H1 (cell line): ENCODE data around the gene CNNM3. TPM values are rescaled to one million over a fixed set of nuclear protein-coding genes. Genes with fewer than 3 reads are reported as not detected.

Experiments used
- CTCF ChIA-PET: fragments of 300-600 bp; sonication (Branson Sonifier 250); formaldehyde crosslinking; loops from one replicate; lab custom pipeline; 2021; ENCODE audit not compliant: partially characterized antibody; lab: Charles Lee
- POLR2A ChIA-PET: fragments of 300-600 bp; sonication (Branson Sonifier 250); formaldehyde crosslinking; loops from one replicate; lab custom pipeline; 2021; ENCODE audit warnings: inconsistent platforms; ENCODE audit not compliant: partially characterized antibody; lab: Charles Lee
- DNase-seq, 2 experiments: peaks; one replicate each; pipeline versions ENCODE4 v3.0.0 to v3.0.0-alpha.2; 2010 to 2022; ENCODE audit warnings: low spot score in 2 of 2, low read depth in 1 of 2, mixed read lengths in 1 of 2
- FAIRE-seq: peaks from 2 replicates; lab custom pipeline; 2011; peaks lifted over from hg19 to GRCh38; lab: Jason Lieb, UNC
- H2AFZ ChIP-seq: 2 replicates; pipeline ENCODE4 v1.8.1; 2012; ENCODE audit warnings: low read length, inconsistent platforms
- H2AK5ac ChIP-seq: 2 replicates; pipeline ENCODE4 v1.6.1; 2013; ENCODE audit warnings: low read depth, low read length
- H2BK120ac ChIP-seq: replicated peaks from 2 replicates; pipeline ENCODE3; 2013; ENCODE audit warnings: low read depth, low read length, inconsistent platforms
- H2BK12ac ChIP-seq: 2 replicates; pipeline ENCODE4 v1.6.1; 2013; ENCODE audit warnings: low read depth, low read length
- H2BK15ac ChIP-seq: 2 replicates; pipeline ENCODE4 v1.6.1; 2013; ENCODE audit warnings: low read length
- H2BK20ac ChIP-seq: 2 replicates; pipeline ENCODE4 v1.6.1; 2013; ENCODE audit warnings: low read length
- H2BK5ac ChIP-seq: 2 replicates; pipeline ENCODE4 v1.6.1; 2013; ENCODE audit warnings: low read depth, low read length
- H3K14ac ChIP-seq: 2 replicates; pipeline ENCODE4 v1.6.1; 2013; ENCODE audit warnings: inconsistent platforms; ENCODE audit not compliant: insufficient read length
- H3K18ac ChIP-seq: 2 replicates; pipeline ENCODE4 v1.6.1; 2013; ENCODE audit warnings: low read length; ENCODE audit errors: extremely low read depth
- H3K23ac ChIP-seq: 2 replicates; pipeline ENCODE4 v1.6.1; 2013; ENCODE audit warnings: inconsistent platforms; ENCODE audit not compliant: insufficient read length
- H3K23me2 ChIP-seq: 2 replicates; pipeline ENCODE4 v1.6.1; 2013; ENCODE audit warnings: low read depth, low read length
- H3K27ac ChIP-seq: 2 replicates; pipeline ENCODE4 v1.6.1; 2011; ENCODE audit warnings: low read depth, low read length, inconsistent platforms
- H3K27me3 ChIP-seq, 4 experiments: replicated peaks in 1 of 4; 1 replicate in 1 of 4; 2 replicates in 3 of 4; pipeline versions ENCODE4 v1.6.1 to v1.8.1; 2011 to 2013; ENCODE audit warnings: low read length in 3 of 4, mild to moderate bottlenecking in 3 of 4, inconsistent platforms in 2 of 4, mixed read lengths in 2 of 4, moderate library complexity in 1 of 4; ENCODE audit not compliant: control insufficient read depth in 3 of 4, insufficient read depth in 3 of 4; ENCODE audit errors: extremely low read depth in 1 of 4
- H3K36me3 ChIP-seq, 4 experiments: 2 replicates each; pipeline versions ENCODE4 v1.6.1 to v1.8.1; 2011 to 2013; ENCODE audit warnings: mild to moderate bottlenecking in 4 of 4, low read length in 3 of 4, moderate library complexity in 2 of 4, control low read depth in 1 of 4, inconsistent platforms in 1 of 4; ENCODE audit not compliant: insufficient read depth in 4 of 4, control insufficient read depth in 2 of 4
- H3K4ac ChIP-seq: replicated peaks from 2 replicates; pipeline ENCODE3; 2013; ENCODE audit warnings: low read length, low read depth, mixed read lengths, inconsistent platforms; ENCODE audit not compliant: insufficient read length
- H3K4me1 ChIP-seq, 4 experiments: replicated peaks in 1 of 4; 1 replicate in 1 of 4; 2 replicates in 3 of 4; pipeline versions ENCODE4 v1.6.1 to v1.8.1; 2011 to 2013; ENCODE audit warnings: low read length in 3 of 4, inconsistent platforms in 2 of 4, mixed read lengths in 1 of 4; ENCODE audit not compliant: insufficient read depth in 4 of 4, control insufficient read depth in 3 of 4
- H3K4me2 ChIP-seq, 2 experiments: 2 replicates each; pipeline versions ENCODE4 v1.6.1 to v1.8.1; 2011 to 2013; ENCODE audit warnings: low read depth in 2 of 2, low read length in 2 of 2, control low read depth in 1 of 2, inconsistent platforms in 1 of 2, mild to moderate bottlenecking in 1 of 2; ENCODE audit not compliant: insufficient read depth in 1 of 2
- H3K4me3 ChIP-seq, 4 experiments: fragments of 200-600, 300-600 bp in 1 of 4; sonication (generic), shearing (Covaris generic), sonication (Bioruptor Twin) in 1 of 4; 2 replicates each; pipeline versions ENCODE4 v1.5.1 to v1.8.1; 2011 to 2016; ENCODE audit warnings: low read length in 4 of 4, low read depth in 3 of 4, control low read depth in 2 of 4, inconsistent platforms in 2 of 4, mild to moderate bottlenecking in 2 of 4, mixed read lengths in 1 of 4, moderate library complexity in 1 of 4; ENCODE audit not compliant: insufficient read depth in 2 of 4; ENCODE audit errors: extremely low read depth in 1 of 4
- H3K56ac ChIP-seq: replicated peaks from 2 replicates; pipeline ENCODE3; 2013; ENCODE audit warnings: low read depth, mild to moderate bottlenecking, mixed read lengths, low read length, inconsistent platforms; ENCODE audit not compliant: insufficient read length
- H3K79me1 ChIP-seq: 2 replicates; pipeline ENCODE4 v1.6.1; 2013; ENCODE audit warnings: low read depth, low read length, control low read depth
- H3K79me2 ChIP-seq, 2 experiments: 2 replicates each; pipeline versions ENCODE4 v1.6.1 to v1.8.1; 2012 to 2013; ENCODE audit warnings: low read length in 2 of 2, mild to moderate bottlenecking in 2 of 2, inconsistent platforms in 1 of 2; ENCODE audit not compliant: insufficient read depth in 2 of 2, control insufficient read depth in 1 of 2
- H3K9ac ChIP-seq, 4 experiments: replicated peaks in 1 of 4; 1 replicate in 1 of 4; 2 replicates in 3 of 4; pipeline versions ENCODE4 v1.6.1 to v1.8.1; 2011 to 2013; ENCODE audit warnings: low read depth in 3 of 4, low read length in 3 of 4, control low read depth in 2 of 4, mild to moderate bottlenecking in 2 of 4, moderate library complexity in 2 of 4, inconsistent platforms in 1 of 4; ENCODE audit errors: extremely low read depth in 1 of 4
- H3K9me3 ChIP-seq, 2 experiments: 2 replicates each; pipeline versions ENCODE4 v1.6.1 to v1.8.1; 2012 to 2013; ENCODE audit warnings: mild to moderate bottlenecking in 2 of 2, moderate library complexity in 2 of 2, control low read depth in 1 of 2, inconsistent platforms in 1 of 2, low read depth in 1 of 2, low read length in 1 of 2, mixed read lengths in 1 of 2; ENCODE audit not compliant: insufficient read depth in 2 of 2
- H4K20me1 ChIP-seq, 2 experiments: replicated peaks in 1 of 2; 2 replicates each; pipeline versions ENCODE3 to v1.8.1; 2011 to 2013; ENCODE audit warnings: inconsistent platforms in 2 of 2, low read length in 2 of 2, mild to moderate bottlenecking in 1 of 2; ENCODE audit not compliant: insufficient read depth in 2 of 2, control insufficient read depth in 1 of 2
- H4K5ac ChIP-seq: 2 replicates; pipeline ENCODE4 v1.6.1; 2013; ENCODE audit warnings: low read length, low read depth, mixed read lengths, inconsistent platforms; ENCODE audit not compliant: insufficient read length
- H4K8ac ChIP-seq: 2 replicates; pipeline ENCODE4 v1.8.0; 2013; ENCODE audit warnings: mild to moderate bottlenecking, moderate library complexity, low read length, inconsistent platforms; ENCODE audit not compliant: insufficient read depth; ENCODE audit errors: extremely low read depth
- H4K91ac ChIP-seq: replicated peaks from 2 replicates; pipeline ENCODE3; 2013; ENCODE audit warnings: low read length, mixed read lengths, inconsistent platforms; ENCODE audit not compliant: insufficient read length
- ASH2L ChIP-seq: fragments of 200-600, 300-600 bp; sonication (generic); IDR thresholded peaks from one replicate; pipeline ENCODE4 v1.7.1; 2017; ENCODE audit warnings: low read length
- BRCA1 ChIP-seq: IDR thresholded peaks from 2 replicates; pipeline ENCODE4 v1.6.1; 2012; ENCODE audit warnings: low read depth, low read length, improper control_type of control experiment
- CHD1 ChIP-seq: IDR thresholded peaks from 2 replicates; pipeline ENCODE4 v1.6.1; 2012; ENCODE audit warnings: low read depth, low read length, improper control_type of control experiment
- EGR1 ChIP-seq: IDR thresholded peaks from 2 replicates; pipeline ENCODE4 v1.6.1; 2011; ENCODE audit warnings: low read depth, low read length, borderline replicate concordance
- GABPA ChIP-seq: IDR thresholded peaks from 2 replicates; pipeline ENCODE4 v1.6.1; 2011; ENCODE audit warnings: mild to moderate bottlenecking, low read length, moderate library complexity, borderline replicate concordance; ENCODE audit not compliant: insufficient read depth
- GTF2F1 ChIP-seq: IDR thresholded peaks from 2 replicates; pipeline ENCODE4 v1.6.1; 2012; ENCODE audit warnings: low read depth, low read length, improper control_type of control experiment, borderline replicate concordance
- POLR2A ChIP-seq, 2 experiments: IDR thresholded peaks; 1 replicate in 1 of 2; 2 replicates in 1 of 2; pipeline ENCODE4 v1.6.1; 2011; ENCODE audit warnings: low read depth in 2 of 2, low read length in 2 of 2, mild to moderate bottlenecking in 2 of 2; ENCODE audit errors: control extremely low read depth in 1 of 2
- POU5F1 ChIP-seq: IDR thresholded peaks from 2 replicates; pipeline ENCODE4 v1.6.1; 2011; ENCODE audit warnings: low read depth, mild to moderate bottlenecking, low read length, moderate library complexity
- RAD21 ChIP-seq, 2 experiments: IDR thresholded peaks in 1 of 2; conservative IDR thresholded peaks in 1 of 2; 2 replicates each; pipeline ENCODE4 v1.6.1; 2011; ENCODE audit warnings: low read depth in 2 of 2, low read length in 2 of 2, improper control_type of control experiment in 1 of 2, inconsistent platforms in 1 of 2, mild to moderate bottlenecking in 1 of 2, moderate library complexity in 1 of 2
- RNF2 ChIP-seq: fragments of 200-900, 300-1000 bp; sonication (generic); IDR thresholded peaks from 2 replicates; pipeline ENCODE4 v1.7.1; 2016; ENCODE audit warnings: borderline replicate concordance, low read depth, mild to moderate bottlenecking, antibody characterized with exemption, low read length; ENCODE audit not compliant: poor library complexity, severe bottlenecking; ENCODE audit errors: missing control alignments
- SIX5 ChIP-seq: IDR thresholded peaks from 2 replicates; pipeline ENCODE4 v1.6.1; 2011; ENCODE audit warnings: mild to moderate bottlenecking, low read depth, low read length
- SP4 ChIP-seq: IDR thresholded peaks from 2 replicates; pipeline ENCODE4 v1.6.1; 2012; ENCODE audit warnings: low read length, inconsistent platforms
- TAF1 ChIP-seq: IDR thresholded peaks from 2 replicates; pipeline ENCODE4 v1.6.1; 2011; ENCODE audit warnings: mild to moderate bottlenecking, low read depth, low read length
- WGBS, 2 experiments: shearing (Covaris generic) in 1 of 2; methylation state at CpG; one replicate each; pipeline versions ENCODE4 v1.1.6 to v1.1.7; 2013 to 2015; ENCODE audit warnings: low lambda C conversion rate in 2 of 2, mixed read lengths in 2 of 2, inconsistent platforms in 1 of 2, low coverage in 1 of 2, missing lambda C conversion rate in 1 of 2; ENCODE audit not compliant: insufficient replicate concordance in 2 of 2, insufficient coverage in 1 of 2, insufficient read length in 1 of 2; ENCODE audit errors: extremely low coverage in 1 of 2, missing lambda C conversion rate in 1 of 2; 5-methylcytosine and 5-hydroxymethylcytosine counted together
- polyA plus RNA-seq, 7 experiments: library from polyadenylated mRNA; depleted of rRNA in 3 of 7; stranded (reverse) in 5 of 7; unstranded in 2 of 7; fragments of >200 nt in 5 of 7; fragments of 200-250 nt in 2 of 7; gene quantifications; 1 replicate in 5 of 7; 2 replicates in 1 of 7; 4 replicates in 1 of 7; pipeline versions ENCODE4 v1.2.1 to v1.2.3, GENCODE V29; 2011 to 2013; ENCODE audit warnings: missing spikeins in 2 of 7, mixed read lengths in 2 of 7
- total RNA-seq: library from RNA; stranded (reverse); fragmentation: NEBNext Ultra II Directional; extraction: Animal tissue kit (Norgen Biotek cat#: 25700); gene quantifications from 2 replicates; pipeline ENCODE4 v1.2.1, GENCODE V29; 2021
- TF ChIP-seq, protein P1 (sequence below): IDR thresholded peaks from 2 replicates; pipeline ENCODE4 v1.6.1; 2012; ENCODE audit warnings: inconsistent platforms

The CNNM3 gene
- total and polyA plus RNA-seq, 2 of the 8 experiments (the other 6 are each of a cell fraction or from before 2014, with no cell fraction given): 29.1 to 29.2 TPM

DNA sequence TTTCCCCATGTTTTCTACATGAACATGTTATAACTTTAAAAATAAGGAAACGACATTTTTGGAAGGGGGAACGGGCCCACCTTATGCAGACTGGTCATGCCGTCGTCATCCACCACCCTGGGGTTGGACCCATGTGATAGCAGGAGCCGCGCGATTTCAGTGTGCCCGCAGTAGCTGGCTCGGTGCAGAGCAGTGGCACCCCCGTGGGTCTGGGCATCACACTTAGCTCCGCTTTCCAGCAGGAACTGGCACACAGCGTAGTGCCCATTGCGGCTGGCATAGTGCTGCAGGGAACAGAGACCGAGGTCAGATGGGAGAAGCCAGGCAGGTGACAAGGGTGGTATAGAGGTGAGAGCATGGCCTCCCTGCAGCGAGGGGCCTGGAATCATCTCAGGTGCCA is 37.3 kb downstream of the CNNM3 start:
- CTCF ChIA-PET: interaction anchor here (1.1 to 1.2 kb wide), 2 partner anchors 20 to 98 kb away, joined by 4 to 5 read pairs; no protein-coding TSS in a partner anchor
- 90% methylated on average over 15 of the region's 15 CpGs; no CpG with 5 or more reads in 1 of the 2 experiments for WGBS, 2 experiments
- H2BK5ac ChIP-seq: no peak overlapping the region
- no peak for TF ChIP-seq CHD1
- no peak for TF ChIP-seq RNF2
- TF ChIP-seq BRCA1: no peak
- TF ChIP-seq TAF1: no peak
- TF ChIP-seq SP4: no peak
- no peak for TF ChIP-seq POLR2A (IDR thresholded peaks at IDR 0.05; ENCODE audit: control extremely low read depth in 1 of 2, low read depth in 2 of 2, low read length in 2 of 2)
- TF ChIP-seq GTF2F1: no peak
- TF ChIP-seq POU5F1: no peak
- no peak for TF ChIP-seq EGR1
- no peak for TF ChIP-seq RAD21 (IDR thresholded peaks at IDR 0.05 in 1 of 2, conservative IDR thresholded peaks at IDR 0.05 in 1 of 2; ENCODE audit: low read depth in 2 of 2, low read length in 2 of 2)
- TF ChIP-seq, protein P1, sequence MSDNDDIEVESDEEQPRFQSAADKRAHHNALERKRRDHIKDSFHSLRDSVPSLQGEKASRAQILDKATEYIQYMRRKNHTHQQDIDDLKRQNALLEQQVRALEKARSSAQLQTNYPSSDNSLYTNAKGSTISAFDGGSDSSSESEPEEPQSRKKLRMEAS: no peak
- no peak for TF ChIP-seq SIX5
- TF ChIP-seq GABPA: no peak
- no peak for TF ChIP-seq ASH2L

More for the DNA sequence above, 37.3 kb downstream of the CNNM3 start:
- no peak overlapping the region for H2BK15ac ChIP-seq
- H3K36me3 ChIP-seq: peaks cover 0 to 31% (median 14%) of the 10 kb centered on the region in 4 experiments; a peak in 4 of 8 replicates
- no peak overlapping the region for H3K14ac ChIP-seq
- no peak overlapping the region for H2BK120ac ChIP-seq
- H3K4me1 ChIP-seq: peaks cover 0 to 6% (median 3%) of the 10 kb centered on the region in 4 experiments; a peak in 3 of 7 replicates
- no peak overlapping the region for H3K27ac ChIP-seq
- FAIRE-seq: no peak
- H4K91ac ChIP-seq: no peak overlapping the region
- POLR2A ChIA-PET: interaction anchor here (0.5 to 1.5 kb wide), 3 partner anchors 9 to 298 kb away, joined by 4 read pairs; partner anchors contain the start of gene ANKRD23
- H3K79me1 ChIP-seq: peaks cover 7% of the 10 kb centered on the region; the same call in 1 of the 2 replicates
- no peak overlapping the region for H3K23ac ChIP-seq
- no peak overlapping the region for H2AFZ ChIP-seq
- H3K23me2 ChIP-seq: peaks cover 5% of the 10 kb centered on the region; the same call in 1 of the 2 replicates
- no peak overlapping the region for H2AK5ac ChIP-seq
- H4K20me1 ChIP-seq: peaks cover 4 to 7% of the 10 kb centered on the region in 2 experiments
- no peak overlapping the region for H3K9ac ChIP-seq
- H3K4me2 ChIP-seq: no peak overlapping the region
- no peak overlapping the region for H3K4me3 ChIP-seq
- H2BK12ac ChIP-seq: no peak overlapping the region
- H2BK20ac ChIP-seq: no peak overlapping the region
- DNase-seq: no peak
- no peak overlapping the region for H3K18ac ChIP-seq
- no peak overlapping the region for H4K8ac ChIP-seq
- no peaks in the 10 kb centered on the region for H3K9me3 ChIP-seq
- no peak overlapping the region for H4K5ac ChIP-seq
- no peak overlapping the region for H3K56ac ChIP-seq
- no peaks in the 10 kb centered on the region for H3K27me3 ChIP-seq
- no peak overlapping the region for H3K4ac ChIP-seq
- H3K79me2 ChIP-seq: peaks cover 0 to 17% of the 10 kb centered on the region in 2 experiments; a peak in 3 of 4 replicates
